Posterior vena cava (tissue), 2 donors: ENCODE results near the gene JMJD7. TPM values are rescaled to one million over a fixed set of nuclear protein-coding genes. Genes with fewer than 3 reads are reported as not detected.

Source experiments
- DNase-seq: peaks from one replicate; pipeline ENCODE4 v3.0.0-alpha.2; 2020; ENCODE audit warnings: low spot score
- intact Hi-C, 2 donors: fragments of 100-400 bp; cut with DNase I; formaldehyde crosslinking; loops; one replicate each; pipeline versions ENCODE4 v1.14.1 to v1.14.2; 2022 to 2023
- long read RNA-seq, 2 donors: library from polyadenylated mRNA; unstranded; transcript quantifications; one replicate each; pipeline ENCODE4 v2.0.0, GENCODE V29; 2020 to 2021
- total RNA-seq, 2 donors: library from RNA; stranded (reverse); fragmentation: NEBNext Ultra II Directional; extraction: Animal tissue kit (Norgen Biotek cat#: 25700); gene quantifications; one replicate each; pipeline ENCODE4 v1.2.1, GENCODE V29; 2021
- donor health status: DM: yes; HTN: yes; CAD: no.
- donor health status: DM: yes; HTN: yes; CAD: no.

JMJD7 gene
- total RNA-seq, result 10 to 100 TPM in 1 of 2 donors, 1 to 10 TPM in 1; 4.9 to 13.8 TPM
- long read RNA-seq, donor 1, partial matches to known transcripts, result 1 of 2 reads
- long read RNA-seq, donor 1, other reads (novel, unspliced or antisense), result 0 of 2 reads
- long read RNA-seq, donor 2, transcript JMJD7-201 (8 exons, 1,416 nt), result major isoform, 21 of 22 reads
- long read RNA-seq, donor 2, partial matches to known transcripts, result 0 of 22 reads
- long read RNA-seq, donor 2, other reads (novel, unspliced or antisense), result 1 of 22 reads

DNA sequence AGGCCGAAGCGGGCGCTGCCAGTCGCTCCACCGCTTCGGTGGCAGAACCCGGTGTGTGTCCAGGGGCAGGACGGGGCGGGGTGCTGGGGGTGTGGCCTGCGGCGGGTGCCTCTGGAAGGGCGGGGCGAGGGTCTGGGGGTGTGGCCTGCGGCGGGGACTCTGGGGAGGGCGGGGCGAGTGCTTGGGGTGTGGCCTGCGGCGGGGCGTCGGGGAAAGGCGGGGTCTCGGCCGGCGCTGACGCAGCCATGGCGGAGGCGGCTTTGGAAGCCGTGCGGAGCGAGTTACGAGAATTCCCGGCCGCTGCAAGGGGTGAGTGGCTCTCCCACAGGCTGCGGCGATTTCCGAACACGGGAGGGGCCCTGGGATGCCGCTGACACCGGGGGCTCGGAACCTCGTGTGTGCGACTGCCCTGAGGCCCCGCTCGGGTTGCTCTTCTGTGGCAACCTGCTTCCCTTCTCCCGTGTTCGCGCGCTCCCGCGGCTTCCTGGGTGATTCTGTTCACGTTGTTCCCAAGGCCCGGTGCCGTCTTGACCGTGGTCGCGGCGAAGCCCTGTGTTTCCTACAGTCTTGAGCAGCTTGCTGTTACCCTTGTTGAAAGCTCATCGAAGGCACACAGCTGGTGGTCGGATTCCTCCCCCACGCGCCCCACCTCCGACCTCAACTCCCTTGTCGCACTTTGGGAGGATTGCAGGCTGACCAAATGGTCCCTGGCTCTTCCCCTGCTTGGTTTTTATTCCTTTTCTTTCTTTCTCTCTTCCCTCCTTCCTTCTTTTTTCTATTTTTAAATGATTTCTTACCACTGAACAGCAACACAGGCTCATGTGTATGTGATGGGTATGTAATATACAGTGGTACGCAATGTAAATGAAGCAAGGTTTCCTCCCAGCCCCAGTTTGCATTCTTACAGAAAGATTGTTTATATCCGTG, at the start of gene JMJD7:
TSS of gene JMJD7 (plus strand) at position 213 of the 927 bp plus-strand sequence. CDS start at position 246, 33 bp downstream.
- peak; percentile 98 for DNase-seq
- intact Hi-C loops, result no loop called here

DNA sequence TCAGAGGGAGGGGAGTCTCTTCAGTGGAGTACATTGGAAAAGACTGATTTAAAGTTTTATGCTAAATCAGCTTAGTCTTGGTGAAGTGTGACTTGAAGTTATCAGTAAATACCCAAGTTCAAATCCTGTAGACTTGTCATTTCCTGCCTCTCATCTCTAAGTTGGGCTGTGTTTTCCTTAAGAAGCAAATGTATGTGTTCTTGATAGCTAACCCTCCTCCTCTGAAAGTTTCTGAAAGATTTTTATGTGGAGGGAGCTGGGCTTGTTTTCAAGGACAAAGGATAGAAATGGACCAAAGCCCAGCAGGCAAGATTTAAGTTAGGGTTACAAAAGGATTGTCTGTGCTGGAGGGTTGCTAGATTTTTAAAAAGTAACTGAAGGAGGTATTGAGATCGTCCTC, 49.4 kb upstream of the JMJD7 start:
- intact Hi-C loops, result loop anchor here in 1 of 2 donors (10.0 kb wide), 1 partner anchor 126 kb away; no protein-coding TSS in a partner anchor
- DNase-seq, result no peak

DNA sequence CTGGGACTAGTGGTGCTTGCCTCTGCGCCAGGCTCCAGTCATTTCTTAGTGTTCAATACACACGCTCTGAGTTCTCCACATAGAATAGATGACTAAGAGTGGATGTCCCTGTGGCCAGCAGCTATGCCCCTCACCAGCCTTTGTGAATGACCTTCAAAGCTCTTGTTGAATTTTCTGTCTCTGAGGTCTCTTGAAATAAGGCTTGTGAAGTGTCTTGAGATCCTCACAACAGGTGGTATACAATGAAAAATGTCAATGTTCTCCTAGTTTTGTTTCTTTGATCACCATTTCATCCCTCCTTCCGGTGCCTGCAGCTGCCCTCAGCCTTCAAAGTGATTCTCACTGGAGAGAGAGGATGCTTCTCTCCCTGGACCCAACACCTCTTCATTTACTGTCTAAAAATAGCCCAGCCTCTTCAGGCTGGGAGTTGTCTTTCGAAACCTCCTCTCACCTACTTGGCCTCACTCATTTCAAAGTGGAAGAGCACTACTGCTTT, 48.2 kb upstream of the JMJD7 start:
- intact Hi-C loops, result loop anchor here in 1 of 2 donors (10.0 kb wide), 1 partner anchor 125 kb away; no protein-coding TSS in a partner anchor
- DNase-seq, result no peak

DNA sequence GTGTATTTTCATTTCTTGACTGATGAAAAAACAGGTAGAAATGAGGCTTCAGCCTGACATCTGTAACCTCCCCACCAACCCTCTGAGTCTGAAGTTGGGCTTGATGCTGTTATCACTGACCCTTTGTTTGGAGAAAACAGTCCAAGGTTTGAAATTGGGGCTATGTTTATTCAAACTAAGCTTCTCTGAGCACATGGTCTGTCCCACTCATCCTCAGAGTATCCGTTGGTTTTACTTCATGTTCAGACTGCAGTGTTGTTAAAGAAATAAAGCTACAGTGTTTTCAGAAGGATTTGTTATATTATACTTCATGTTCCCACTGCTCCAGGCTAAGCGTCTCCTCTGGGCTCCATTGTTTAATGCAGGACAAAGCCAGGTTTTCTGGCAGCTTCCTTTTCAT, 47.6 kb upstream of the JMJD7 start:
- no peak for DNase-seq
- intact Hi-C loops, result no loop called here

DNA sequence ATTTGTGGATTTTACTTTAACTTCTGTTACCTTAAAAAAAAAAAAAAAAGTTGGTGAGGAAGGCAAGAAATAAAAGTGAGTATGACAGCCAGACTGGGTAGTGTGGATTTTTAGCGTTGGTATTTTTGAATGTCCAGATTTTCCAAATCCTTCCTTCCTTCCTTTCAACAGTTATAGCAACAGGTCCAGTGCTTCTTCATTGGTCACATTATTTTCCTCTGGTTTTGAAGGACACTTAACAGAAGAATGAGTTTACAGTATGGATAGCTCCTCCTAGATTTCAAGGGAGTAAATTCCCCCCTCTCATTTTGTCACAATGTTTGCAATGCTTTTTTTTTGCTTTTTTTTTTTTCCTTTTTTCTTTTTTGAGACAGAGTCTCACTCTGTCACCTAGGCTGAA, 47.2 kb upstream of the JMJD7 start:
- intact Hi-C loops, result no loop called here
- DNase-seq, result no peak

DNA sequence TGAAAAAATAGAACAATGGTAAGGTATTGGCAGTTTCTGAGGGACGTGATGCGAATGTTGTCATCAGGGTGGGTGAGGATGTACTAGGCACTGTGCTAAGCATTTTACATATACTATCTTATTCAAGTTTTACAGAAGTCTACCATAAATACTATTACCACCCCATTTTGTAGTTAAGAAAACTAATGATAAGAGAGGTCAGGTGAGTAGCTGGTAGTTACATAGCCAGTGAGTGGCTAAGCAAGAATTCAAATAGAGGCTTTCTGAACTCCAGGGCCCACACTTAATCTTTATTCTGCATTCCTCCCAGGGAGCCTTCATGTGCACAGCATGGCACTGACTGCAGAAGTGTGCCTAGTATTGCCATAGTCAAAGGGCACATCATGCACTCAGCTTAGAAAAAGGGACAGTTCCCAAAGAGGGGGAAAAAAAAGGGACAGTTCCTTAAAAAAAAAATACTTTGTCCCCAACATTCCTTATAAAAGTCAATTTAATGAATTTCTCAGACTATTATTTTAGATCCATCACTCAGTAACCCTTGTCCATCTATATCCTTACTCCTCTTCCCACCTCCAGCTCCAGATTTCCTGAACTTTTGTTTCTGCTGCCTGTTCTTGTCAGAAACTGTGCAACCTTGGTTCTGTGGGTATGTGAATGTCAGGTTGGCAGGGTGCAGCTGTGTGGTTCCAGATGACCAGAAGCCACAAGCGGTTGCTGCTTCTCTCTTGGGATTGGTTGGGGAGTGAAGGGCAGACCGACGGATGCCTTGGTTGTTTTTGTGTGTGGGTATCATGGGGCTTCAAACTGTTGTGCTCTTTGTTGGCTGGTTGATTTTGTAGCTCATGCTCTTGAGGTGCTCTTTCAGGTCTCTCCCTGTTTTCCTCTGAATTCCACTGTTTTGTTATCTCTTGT, 45.3 kb upstream of the JMJD7 start:
- intact Hi-C loops, result no loop called here
- DNase-seq, result no peak

DNA sequence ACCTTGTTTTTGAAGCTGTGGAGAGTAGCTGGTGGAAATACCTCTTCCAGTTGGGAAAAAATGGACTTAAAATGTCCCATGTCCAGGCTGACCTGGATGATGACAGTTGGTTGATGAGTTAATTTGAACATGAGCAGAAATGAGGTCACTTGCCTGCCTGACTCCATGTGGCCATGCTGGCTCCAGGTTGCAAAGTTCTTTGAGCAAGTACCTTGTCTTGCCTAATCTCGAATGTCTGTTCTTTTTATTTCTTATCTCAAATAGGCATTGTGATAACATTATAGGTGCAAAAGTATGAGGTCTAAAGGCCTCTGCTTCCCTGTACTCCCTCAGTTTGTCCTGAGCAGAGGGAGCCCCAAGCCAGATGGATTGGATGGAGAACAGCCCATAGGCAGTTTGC, 44.6 kb upstream of the JMJD7 start:
- intact Hi-C loops, result no loop called here
- no peak for DNase-seq

DNA sequence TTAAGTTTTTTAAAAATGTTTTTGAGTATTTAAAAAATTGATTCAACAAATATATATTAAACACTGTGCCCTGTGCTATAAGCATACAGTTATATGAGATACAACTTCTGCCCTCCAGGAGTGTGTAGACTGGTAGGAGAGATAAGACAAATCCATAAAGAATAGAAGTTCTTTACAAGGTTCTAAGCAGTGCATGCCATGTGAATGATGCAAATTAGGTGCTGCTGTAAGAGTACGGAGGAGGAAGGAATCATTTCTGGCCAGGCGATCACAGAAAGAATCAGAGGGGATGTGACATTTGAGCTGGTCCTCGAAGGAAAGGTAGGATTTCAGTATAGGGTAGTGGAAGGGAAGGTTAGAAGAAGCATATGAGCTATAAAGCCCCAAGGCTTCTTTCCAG, 39.6 kb upstream of the JMJD7 start:
- no peak for DNase-seq
- intact Hi-C loops, result no loop called here

DNA sequence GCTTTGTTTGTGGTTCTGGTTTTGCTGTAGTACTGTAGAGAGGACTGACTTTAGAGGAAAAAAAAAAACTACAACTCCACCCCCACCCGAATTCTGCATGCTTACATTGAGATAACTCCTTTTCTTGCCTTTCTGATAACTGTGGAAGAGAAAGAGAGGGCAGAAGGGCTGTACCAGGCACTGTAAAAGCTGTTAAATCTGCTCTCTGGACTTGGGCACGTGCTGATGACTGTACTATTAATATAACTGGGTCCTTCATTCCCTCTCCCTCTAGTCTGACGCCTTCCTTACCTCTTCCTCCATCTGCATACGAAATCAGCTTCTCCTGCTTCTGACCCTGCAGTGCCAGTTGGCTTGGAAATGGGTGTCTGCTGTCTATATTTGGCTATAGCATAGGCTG, 38.7 kb upstream of the JMJD7 start:
- intact Hi-C loops, result no loop called here
- no peak for DNase-seq

DNA sequence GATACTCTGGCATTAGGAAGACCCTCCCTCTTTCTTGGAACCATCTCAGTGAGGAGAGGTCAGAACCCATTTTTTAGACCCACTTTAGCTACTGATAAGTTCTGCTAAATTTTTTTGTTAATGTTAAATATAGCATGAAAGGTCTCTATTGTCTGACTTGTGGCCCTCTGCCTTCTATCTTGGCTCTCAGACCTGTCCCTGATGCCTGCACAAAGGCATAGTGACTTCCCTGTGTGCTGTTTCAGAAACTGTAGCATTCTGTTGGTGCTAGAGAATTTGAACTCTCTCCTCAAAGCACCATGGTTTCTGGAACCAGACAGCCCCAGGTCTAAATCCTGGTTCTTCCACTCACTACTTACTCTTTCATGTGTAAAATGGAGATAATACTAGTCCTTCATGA, 38.2 kb upstream of the JMJD7 start:
- DNase-seq, result no peak
- intact Hi-C loops, result no loop called here

DNA sequence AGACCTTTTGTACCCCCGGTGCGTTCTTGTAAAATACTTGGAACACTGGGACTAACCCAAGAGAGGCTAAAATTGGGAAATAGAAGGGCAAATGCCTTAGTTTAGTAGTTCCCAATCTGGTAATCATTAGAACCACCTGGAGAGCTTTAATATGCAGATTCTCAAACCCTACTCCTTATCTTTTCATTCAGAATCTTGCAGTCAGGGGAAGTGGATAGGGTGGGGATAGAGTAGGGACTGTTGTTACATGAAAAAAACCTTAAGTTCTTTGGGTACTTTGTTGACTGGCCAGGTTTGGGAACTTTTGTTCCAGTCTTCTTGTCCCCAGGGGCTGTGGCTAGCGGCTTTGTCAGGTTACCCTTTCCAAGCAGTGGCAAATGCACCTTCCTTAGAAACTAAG, 37.7 kb upstream of the JMJD7 start:
- intact Hi-C loops, result no loop called here
- DNase-seq, result no peak

DNA sequence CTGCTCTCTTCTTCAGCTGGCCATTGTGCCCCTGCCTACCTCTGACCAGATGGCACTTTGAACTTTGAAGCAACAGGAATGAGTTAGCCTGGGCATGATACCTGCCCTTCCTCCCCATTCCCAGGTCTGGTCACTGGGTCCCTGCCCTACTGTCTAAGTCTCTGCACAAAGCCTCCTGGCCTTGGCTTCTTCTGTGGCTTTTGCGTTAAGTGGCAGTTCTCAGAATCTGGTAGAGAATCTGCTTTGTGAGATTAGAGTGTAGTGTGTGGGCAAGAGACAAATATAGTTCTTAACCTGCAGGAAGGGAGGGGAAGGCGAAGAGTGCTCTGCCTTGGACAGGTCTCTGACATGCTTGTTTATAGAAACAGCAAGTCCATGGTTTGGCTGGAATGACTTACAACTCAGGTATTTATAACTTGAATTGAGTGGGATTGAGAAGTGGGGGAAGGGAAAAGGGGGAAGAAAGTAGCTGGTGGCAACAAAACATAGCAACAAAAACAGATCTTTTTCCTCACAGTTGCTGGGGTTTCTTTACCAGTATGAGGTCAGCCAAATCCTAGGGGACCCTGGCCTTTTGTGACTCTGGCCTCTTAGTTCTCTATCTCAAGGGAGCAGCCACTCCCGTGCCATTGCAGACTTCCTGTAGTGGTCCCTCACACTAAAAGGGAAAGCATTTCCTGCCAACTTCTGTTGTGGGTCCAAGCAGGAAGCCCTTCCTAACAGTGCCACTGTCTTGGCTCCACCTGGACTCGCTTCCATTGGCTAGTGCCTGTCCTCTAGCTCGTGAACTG, 36.9 kb upstream of the JMJD7 start:
- intact Hi-C loops, result no loop called here
- no peak for DNase-seq

DNA sequence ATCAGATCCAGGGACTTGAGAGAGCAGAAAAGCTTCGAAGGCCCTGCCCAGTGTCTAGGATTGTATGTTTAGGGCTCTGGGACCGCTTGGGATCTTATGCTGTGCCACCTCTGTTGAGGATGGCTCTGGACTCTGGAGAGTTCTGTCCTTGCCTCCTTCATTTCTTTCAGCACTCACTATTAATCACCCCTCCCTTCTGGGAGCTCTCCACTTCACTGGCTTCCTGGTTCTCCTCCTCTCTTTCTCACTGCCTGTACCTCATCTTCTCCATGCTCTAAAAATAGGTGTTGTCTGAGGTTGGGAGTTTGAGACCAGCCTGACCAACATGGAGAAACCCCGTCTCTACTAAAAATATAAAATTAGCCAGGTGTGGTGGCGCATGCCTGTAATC, 36.4 kb upstream of the JMJD7 start:
- intact Hi-C loops, result no loop called here
- DNase-seq, result no peak

DNA sequence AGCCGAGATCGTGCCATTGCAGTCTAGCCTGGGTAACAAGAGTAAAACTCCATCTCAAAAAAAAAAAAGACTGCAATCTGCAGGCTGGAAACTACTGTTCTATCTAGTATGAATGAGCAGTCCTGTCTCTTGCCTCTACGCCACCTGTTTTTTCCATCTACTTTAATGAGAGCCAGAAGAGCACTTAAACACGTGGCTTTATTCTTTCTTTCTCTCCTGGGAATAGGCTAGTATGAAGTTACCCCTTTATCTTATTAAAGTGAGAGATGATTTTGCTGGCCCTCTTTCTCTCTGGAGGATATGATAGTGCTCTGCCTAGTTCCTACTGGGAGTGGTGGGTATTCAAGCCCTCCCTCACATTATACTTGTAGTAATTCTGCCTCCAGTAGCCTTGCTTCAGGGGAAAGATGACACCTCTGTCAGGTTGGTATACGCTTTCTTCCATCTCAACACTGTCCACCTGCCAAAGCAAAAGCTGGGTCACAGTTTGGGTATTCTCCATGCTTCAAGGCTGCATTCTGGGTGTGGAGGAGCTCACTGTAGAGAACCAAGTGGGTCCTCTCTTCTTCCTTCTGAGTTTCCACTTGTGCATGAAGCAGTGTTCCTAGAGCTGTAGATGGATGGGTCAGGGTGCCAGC, 35.8 kb upstream of the JMJD7 start:
- intact Hi-C loops, result no loop called here

DNA sequence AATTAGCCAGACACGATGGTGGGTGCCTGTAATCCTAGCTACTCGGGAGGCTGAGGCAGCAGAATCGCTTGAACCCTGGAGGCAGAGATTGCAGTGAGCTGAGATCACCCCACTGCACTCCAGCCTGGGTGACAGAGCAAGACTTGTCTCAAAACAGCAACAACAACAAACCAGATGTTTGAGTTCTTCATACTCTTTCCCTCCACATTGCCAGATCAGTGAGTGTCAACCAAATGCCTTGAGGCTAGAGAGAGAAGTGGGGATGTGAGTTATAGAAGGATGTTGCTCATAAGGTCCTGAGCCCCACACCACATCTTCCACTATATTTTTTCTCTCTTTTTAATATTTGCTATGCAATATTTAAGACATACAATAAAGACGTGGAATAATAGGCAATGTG, 33.8 kb upstream of the JMJD7 start:
- intact Hi-C loops, result no loop called here
- DNase-seq, result no peak

More for the DNA sequence above, 35.8 kb upstream of the JMJD7 start:
- no peak for DNase-seq

DNA sequence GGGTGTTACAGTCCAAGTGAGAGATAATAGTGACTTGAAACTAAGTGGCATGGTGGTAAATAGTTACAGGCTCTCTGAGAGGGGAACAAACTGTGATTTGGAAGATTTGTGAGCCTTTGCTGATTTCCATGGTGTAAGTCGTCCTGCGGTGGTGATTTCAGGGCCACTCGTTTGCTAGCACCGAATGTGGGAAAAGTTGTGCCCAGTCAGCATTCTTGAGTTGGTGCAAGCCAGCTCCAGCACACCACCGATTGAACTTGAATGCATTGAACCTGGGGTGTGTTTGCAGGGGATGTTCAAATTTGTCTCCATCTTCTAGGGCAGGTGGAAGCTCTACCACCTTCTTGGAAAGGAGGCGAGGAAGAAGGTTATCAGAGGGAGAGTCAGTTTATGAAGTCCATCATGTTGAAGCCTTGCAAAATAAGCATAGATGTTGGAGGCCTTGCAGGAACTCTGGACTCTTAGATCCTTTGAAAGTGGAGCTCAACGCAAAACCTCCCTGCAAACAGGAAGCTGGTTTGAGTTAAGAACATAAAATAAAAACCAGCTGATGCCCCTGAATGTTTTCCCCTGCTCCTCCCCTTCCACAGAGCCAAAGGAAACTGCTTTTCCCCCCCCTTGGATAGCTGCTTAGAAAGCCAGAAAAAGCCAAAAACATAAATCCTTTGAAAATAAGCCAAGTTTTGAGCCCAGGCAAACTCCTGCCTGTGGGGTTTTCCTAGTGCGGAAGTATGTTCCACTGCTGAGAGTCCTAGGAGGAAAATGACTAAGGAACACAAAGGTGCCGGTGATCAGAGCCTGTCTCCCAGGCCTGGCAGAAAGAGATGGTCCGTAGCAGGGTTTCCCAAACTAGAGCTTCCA, 31.7 kb upstream of the JMJD7 start:
- intact Hi-C loops, result no loop called here
- no peak for DNase-seq

DNA sequence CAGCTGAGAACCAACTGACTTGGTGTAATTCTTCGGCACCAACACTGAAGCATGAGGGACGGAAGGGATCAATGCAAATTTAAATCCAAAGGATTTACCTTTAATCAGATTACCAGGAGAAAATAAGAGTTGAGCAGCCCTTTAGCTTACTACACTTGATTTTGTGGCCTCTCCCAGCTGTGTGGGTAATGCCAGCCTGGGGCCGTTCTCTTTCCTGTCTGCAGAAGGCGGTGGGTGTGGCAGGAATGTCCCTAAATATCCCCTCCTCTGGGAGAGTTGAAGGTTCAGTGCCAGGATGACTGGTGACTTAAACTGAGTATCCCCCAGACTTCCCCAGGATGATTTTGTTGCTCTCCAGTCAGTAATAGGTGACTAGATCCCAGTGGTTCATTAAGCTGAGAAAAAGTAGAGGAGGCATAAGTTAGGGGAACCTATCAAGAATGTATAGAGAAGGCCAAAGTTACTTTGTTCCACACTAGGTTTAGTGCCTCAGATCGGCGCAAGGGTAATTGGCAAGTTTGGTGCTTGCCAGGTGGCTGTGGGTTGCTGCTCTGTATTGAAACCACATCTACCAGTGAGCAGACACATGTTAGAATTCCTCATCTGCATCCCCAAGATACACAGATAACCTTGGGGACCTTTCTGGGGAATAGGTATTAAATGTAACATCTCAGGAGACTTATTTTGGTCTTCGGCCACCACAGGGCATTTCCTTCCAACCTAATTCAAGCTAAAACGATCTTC, 30.5 kb upstream of the JMJD7 start:
- no peak for DNase-seq
- intact Hi-C loops, result no loop called here
